ENCODE results near the gene MKNK1.

DNA sequence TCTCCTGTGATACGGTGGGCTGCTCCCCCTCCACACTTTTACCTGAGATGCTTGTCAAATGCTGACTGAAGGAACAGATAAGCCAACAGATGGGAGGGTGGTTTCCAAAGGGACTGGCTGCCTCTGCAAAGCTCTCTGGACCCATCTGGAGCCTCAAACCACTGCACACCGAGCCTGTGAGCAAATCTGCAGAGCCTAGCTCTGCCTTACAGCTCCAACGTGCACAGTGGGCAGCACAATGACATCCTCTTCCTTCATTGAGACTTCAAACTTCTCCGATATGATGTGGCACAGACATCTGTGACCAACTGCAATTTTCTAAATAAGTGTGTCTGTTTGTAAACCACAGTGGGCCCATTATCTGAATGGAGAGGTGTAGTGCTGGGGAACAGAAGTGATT is 26.4 kb downstream of the MKNK1 start:
- TF ChIP-seq POLR2A (IDR thresholded peaks at IDR 0.05; ENCODE audit: low read length) (no peak), GATA1 (IDR thresholded peaks at IDR 0.05; ENCODE audit: low read depth, low read length) (no peak)
